ENCODE data around the gene SLC25A51. TPM values are rescaled to one million over a fixed set of nuclear protein-coding genes. Genes with fewer than 3 reads are reported as not detected.
A peak's percentile ranks its signal among the peaks of the same experiment; 100 is the strongest.

SLC25A51 gene
- total RNA-seq, 2 donors from 2014 or later, result 30.3 to 32.4 TPM

GRCh38 chr9:37856551-37856950 is 47.4 kb downstream of the SLC25A51 start:
- Mint-ChIP-seq H3K36me3 (ENCODE audit: insufficient read depth in 2 of 2) (peaks cover 0 to under 1% of the 10 kb centered on the region in 2 donors), H3K9me3 (no peaks in the 10 kb centered on the region), H3K4me1 (ENCODE audit: low read depth) (no peaks in the 10 kb centered on the region), H3K27ac (no peak overlapping the region), H3K27me3 (ENCODE audit: low read depth) (no peaks in the 10 kb centered on the region), H3K4me3 (no peak overlapping the region)
- DNase-seq (no peak), ATAC-seq (replicated peaks in 1 of 2) (no peak)

- DNase-seq, result no peak
- H3K9me3 Mint-ChIP-seq, result no peaks in the 10 kb centered on the region
- H3K4me3 Mint-ChIP-seq, result no peak overlapping the region
- no peaks in the 10 kb centered on the region for H3K4me1 Mint-ChIP-seq (ENCODE audit: low read depth)
- H3K36me3 Mint-ChIP-seq (ENCODE audit: insufficient read depth in 2 of 2), result no peaks in the 10 kb centered on the region
- H3K27ac Mint-ChIP-seq, result no peak overlapping the region
- no peaks in the 10 kb centered on the region for H3K27me3 Mint-ChIP-seq (ENCODE audit: low read depth)
- no peak for ATAC-seq (replicated peaks in 1 of 2)
These were observed 51.7 kb downstream of the SLC25A51 start for GRCh38 chr9:37852222-37852621.

GRCh38 chr9:37840560-37841194 is 63.2 kb downstream of the SLC25A51 start:
- peak in 1 of 2 donors; percentile 37 for ATAC-seq (replicated peaks in 1 of 2)
- H3K9me3 Mint-ChIP-seq, result no peaks in the 10 kb centered on the region
- no peaks in the 10 kb centered on the region for H3K27me3 Mint-ChIP-seq (ENCODE audit: low read depth)
- H3K36me3 Mint-ChIP-seq (ENCODE audit: insufficient read depth in 2 of 2), result peaks cover 0 to 3% of the 10 kb centered on the region in 2 donors
- DNase-seq, result peak; percentile 4 to 7
- no peak overlapping the region for H3K4me3 Mint-ChIP-seq
- H3K27ac Mint-ChIP-seq, result no peak overlapping the region
- H3K4me1 Mint-ChIP-seq (ENCODE audit: low read depth), result peaks cover 14% of the 10 kb centered on the region

- Mint-ChIP-seq H3K4me3 (no peak overlapping the region), H3K27ac (no peak overlapping the region), H3K4me1 (ENCODE audit: low read depth) (peaks cover 18% of the 10 kb centered on the region), H3K9me3 (no peaks in the 10 kb centered on the region), H3K27me3 (ENCODE audit: low read depth) (no peaks in the 10 kb centered on the region), H3K36me3 (ENCODE audit: insufficient read depth in 2 of 2) (peaks cover 0 to 3% of the 10 kb centered on the region in 2 donors)
- ATAC-seq (replicated peaks in 1 of 2) (no peak), DNase-seq (no peak)
These were observed 64.1 kb downstream of the SLC25A51 start for GRCh38 chr9:37839496-37840461.

Other genes with a start within 250 kb of the SLC25A51 start
- 10 to 100 TPM; 15.9 to 16.1 TPM for gene TRMT10B, start 150.3 kb downstream of the SLC25A51 start, total RNA-seq
- 10 to 100 TPM; 60.2 to 72.0 TPM for gene EXOSC3, start 119.1 kb downstream of the SLC25A51 start, total RNA-seq
- 10 to 100 TPM; 27.2 to 27.6 TPM for gene DCAF10, start 103.3 kb downstream of the SLC25A51 start, total RNA-seq
- 1 to 10 TPM; 1.0 to 1.6 TPM for gene SHB, start 165.1 kb upstream of the SLC25A51 start, total RNA-seq

All from activated T-cell treated with anti-CD3 and anti-CD28 coated beads, Interleukin-2, amount 50 U/mL, for 72 hours (primary cell).